Measurements from ENCODE around the gene CCER1.
"Not testable (repeated sequence)": the region's sequence is repeated elsewhere in the genome, so short reads cannot be mapped to it uniquely, and the experiment has no call there.

Gene CCER1, protein sequence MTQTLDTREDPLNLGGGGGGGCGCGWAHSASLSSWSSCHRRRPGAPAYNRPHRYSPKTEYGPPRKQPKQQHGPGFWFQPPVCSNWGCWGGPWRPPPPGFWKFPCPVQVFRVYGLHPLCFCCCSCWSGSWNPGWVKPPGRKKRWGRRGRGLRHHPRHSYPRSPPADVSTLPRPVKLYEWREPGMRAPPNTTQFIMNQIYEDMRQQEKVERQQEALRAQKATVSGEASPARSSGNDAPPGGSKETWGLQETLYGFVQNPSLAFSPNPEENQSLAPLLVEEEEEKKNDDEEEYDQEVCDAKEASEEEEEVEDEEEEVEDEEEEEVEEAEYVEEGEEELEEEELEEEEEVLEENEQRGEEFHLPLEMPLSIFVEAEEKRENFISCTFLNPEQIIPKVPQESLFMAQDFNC
- 0 to 0.53 (median 0) reads per million in 4 experiments for total RNA-seq

GRCh38 chr12:90954921-90955320 lies at the start of gene CCER1:
Gene CCER1 (minus strand): TSS chr12:90955176. CDS start chr12:90954742, 434 bp downstream.
- no peak for DNase-seq

- DNase-seq, result no peak
These were observed 48.8 kb upstream of the CCER1 start for GRCh38 chr12:91003737-91004136.

DNA sequence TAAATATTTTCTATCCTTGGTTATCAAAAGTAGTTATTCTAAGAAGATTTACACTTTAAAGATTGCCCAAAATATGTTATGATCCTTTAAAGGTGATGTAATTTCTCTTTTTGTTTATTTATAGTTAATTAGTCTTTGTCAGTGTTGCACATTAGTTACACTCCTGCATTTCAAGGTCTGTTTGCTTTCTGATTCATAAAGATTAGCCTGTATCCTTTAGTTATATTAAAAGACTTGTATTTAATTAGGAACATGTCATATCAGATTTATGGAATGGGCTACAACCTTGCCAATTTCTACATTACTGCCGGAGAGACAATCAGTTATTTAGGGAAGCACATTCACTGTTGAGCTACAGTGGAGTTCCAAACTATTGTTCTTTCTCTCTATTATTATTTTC lies 46.3 kb upstream of the CCER1 start:
- DNase-seq, result no peak

DNA sequence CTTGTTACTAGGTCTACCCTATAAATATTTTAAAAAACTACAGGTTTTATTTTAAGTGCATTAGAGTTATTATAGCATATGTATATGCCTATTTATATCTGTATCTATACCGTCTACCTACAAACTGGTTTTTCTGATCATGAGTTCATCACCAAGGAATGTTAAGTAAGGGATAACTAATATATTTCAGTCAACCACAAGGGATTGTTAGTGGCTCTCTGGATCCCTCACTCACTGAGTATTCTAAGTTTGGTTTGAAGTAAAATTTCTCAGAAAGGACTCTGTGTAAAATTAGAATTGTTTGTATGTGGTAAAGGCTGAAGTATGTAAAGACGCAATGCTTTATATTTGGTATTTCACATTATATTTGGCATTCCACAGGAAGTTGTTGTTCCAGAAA lies 45.0 kb upstream of the CCER1 start:
- no peak for DNase-seq

DNA sequence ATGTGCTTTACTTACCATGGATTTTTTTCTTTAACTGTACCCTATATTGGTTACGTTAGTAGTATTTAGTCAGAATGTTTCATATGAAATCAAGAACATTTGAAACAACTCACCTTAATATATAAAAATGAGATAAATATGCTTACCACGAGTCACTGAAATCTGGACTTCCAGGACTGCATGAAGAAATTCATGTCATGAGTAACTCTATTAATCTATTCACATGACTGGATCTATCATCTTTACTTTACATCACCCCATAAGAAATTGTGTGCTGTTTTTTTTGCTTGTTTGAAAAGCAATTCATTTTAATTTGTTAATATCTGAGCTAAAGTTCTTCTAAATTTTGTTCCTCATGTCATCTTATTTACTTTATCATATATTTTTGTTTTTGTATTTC lies 44.6 kb upstream of the CCER1 start:
- DNase-seq, result no peak

GRCh38 chr12:90995010-90995409 lies 40.0 kb upstream of the CCER1 start:
- DNase-seq, result no peak

DNA sequence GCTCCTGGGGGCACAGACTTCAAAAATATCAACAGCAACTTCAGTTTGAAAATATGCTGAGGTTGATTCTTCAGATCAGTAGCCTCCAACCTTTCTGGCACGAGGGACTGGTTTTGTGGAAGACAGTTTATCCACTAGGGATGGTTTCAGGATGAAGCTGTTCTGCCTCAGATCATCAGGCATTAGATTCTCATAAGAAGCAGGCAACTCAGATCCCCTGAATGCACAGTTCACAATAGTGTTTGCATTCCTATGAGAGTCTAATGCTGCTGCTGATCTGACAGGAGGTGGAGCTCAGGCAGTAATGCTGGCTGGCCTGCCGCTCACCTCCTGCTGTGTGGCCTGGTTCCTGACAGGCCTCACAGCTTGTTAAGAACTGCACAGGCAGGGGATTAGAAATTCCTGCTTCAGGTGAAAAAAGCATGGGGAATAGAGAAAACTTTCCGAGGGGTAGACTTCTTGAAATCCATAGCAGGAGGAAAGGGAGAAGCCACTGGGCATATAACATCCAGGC lies 37.0 kb upstream of the CCER1 start:
- no peak for DNase-seq

- no peak for DNase-seq
These were observed 35.6 kb upstream of the CCER1 start for GRCh38 chr12:90990611-90991010.

DNA sequence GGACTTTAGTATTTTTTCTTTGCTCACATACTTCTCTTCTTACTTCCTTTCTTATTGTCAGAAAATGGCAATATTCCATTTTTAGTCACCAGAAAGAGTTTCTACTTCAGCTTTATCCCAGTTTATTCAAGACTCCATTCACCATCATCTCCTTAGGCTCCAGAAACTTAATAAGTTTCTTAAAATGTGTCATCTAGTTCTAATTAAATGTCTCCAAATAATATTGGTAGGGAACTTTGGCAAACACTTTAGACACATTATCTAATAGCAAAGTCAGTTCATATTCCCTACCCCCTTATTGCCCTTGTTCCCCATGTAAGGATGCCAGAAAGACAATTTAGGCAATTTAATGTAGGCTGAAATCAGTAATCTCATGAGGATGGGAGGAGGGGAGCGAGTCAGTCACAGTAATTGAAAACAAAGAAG lies 34.7 kb upstream of the CCER1 start:
- DNase-seq, result no peak

- DNase-seq, result no peak
These were observed 32.5 kb upstream of the CCER1 start for GRCh38 chr12:90987520-90987919.

DNA sequence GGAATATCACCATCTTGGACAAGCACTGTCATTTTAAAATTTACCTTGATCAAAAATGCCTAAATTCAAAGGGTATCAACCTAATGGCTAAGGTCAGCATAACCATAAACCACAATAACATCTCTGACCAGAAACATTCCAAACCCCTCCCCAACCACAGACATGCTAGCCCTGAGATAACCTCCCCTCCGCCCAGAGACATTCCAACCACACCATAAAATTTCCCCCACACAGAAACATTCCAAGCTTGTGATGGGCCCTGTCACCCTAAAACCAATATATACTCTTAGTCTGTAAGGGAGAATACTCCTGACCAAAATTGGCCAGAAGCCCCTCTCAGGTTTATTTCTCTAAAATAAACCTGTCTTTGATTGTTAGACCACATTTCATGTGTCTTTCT lies 32.1 kb upstream of the CCER1 start:
- DNase-seq, result no peak

GRCh38 chr12:90985331-90985730 lies 30.4 kb upstream of the CCER1 start:
- DNase-seq, result not testable (repeated sequence)

GRCh38 chr12:90984114-90984513 lies 29.1 kb upstream of the CCER1 start:
- DNase-seq, result no peak

- no peak for DNase-seq
These were observed 27.2 kb upstream of the CCER1 start for GRCh38 chr12:90982170-90982569.

DNA sequence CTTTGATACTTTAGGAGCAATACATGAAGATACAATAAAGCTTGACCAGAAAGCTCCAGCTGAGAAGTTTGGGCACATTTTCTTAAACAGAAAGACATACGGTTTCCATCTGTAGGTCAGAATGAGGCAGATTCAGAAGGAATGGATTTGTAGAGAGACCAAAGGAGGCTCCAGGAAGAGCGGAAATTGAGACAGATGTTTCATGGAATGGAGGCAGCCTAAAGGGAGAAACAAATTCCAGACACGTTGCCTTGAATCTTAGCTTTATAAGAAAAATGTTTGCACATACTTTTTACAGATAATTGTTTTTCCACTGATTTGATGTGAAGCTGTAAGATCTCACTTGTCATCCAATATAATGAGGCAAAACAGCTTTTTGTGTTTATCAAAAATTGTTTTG lies 25.0 kb upstream of the CCER1 start:
- no peak for DNase-seq

- DNase-seq, result no peak
These were observed 24.0 kb upstream of the CCER1 start for GRCh38 chr12:90979019-90979418.

DNA sequence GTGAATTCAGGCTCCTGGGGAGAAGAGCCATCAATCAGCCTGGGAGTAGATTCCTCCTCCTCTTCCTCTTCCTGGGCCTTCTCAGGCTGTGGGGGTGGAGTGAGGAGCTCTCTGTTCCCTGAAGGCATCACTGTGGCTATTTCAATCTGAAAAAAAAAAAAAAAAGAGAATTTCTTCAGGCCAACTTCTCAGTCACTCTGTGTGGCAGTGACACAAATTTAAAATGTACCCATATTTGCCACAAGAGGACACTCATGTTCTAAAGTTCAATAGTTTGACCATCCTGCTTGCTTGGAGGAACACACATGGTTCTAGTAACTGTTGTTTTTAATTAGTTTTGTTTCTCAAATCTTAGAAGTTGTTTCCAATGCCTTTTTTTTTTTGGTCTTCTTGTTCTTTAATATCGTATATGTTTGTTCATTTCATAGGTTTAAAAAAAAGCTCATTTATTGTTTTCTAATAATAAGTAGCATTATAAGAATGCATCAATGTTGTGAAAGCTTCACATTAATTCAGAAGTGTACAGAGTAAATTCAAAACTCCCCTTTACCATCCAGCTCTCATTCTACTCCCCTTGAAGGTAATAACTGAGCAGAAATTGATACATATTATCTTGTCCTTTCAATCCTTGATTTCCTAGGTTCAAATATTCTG lies 23.3 kb upstream of the CCER1 start:
- DNase-seq, result no peak

GRCh38 chr12:90977224-90977623 lies 22.2 kb upstream of the CCER1 start:
- no peak for DNase-seq

- DNase-seq, result no peak
These were observed 19.3 kb upstream of the CCER1 start for GRCh38 chr12:90974286-90974685.

GRCh38 chr12:90972226-90972625 lies 17.2 kb upstream of the CCER1 start:
- DNase-seq, result no peak

- no peak for DNase-seq
These were observed 15.9 kb upstream of the CCER1 start for GRCh38 chr12:90970911-90971310.

GRCh38 chr12:90970471-90970870 lies 15.5 kb upstream of the CCER1 start:
- DNase-seq, result no peak

DNA sequence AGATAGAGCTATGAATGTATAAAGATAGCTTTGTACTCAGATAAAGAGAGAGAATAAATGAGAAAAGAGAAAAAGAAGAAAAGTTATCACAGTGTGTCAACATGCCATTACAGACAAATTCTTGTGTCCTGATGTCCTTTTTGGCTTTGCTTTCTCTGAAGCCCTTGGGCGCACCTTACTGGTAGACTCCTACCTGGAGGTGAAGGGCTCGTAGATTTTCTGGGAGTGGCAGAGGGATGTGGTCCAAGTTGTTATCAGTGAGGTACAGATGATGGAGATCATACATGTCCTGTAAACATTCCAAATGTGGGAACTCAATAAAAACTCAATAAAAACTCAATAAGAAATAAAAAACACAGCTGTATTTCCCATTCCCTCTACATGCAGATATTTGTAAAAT lies 14.9 kb upstream of the CCER1 start:
- no peak for DNase-seq

DNA sequence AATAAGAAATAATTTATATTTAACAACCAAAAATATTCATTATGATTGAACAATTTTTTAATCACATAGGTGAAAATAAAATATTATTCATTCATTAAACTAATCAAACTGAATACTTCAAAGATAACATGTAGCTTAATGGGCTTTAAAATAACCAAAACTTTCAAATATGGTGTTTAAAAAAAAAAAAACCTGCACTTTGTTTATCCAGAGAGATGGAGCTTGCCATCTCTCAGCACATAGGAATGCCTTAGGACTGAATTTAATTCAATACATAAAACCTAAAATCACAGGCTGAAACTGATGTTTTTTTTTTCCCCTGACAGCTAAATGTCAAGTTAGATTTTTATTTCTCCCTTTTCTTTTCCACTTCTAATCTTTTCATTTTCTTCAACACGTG lies 14.4 kb upstream of the CCER1 start:
- DNase-seq, result no peak

Data from effector CD8-positive, alpha-beta T cell (primary cell).